K562 (cell line): ENCODE results near the gene PCSK5. TPM values are rescaled to one million over a fixed set of nuclear protein-coding genes. Genes with fewer than 3 reads are reported as not detected.

ENCODE experiments used
- ATAC-seq: fragments of 200-7000 bp; cut with Tn5 transposase; 3 replicates; pipeline ENCODE4 v1.9.1; 2020; ENCODE audit warnings: moderate library complexity
- BruUV-seq: library from RNA; stranded (reverse); fragments of 400-500 nt; replicated peaks from 2 replicates; lab custom pipeline; 2021; lab: Mats Ljungman, UMichigan
- CTCF ChIA-PET: fragments of 300-600 bp; formaldehyde crosslinking; extraction: SDS; loops from one replicate; lab custom pipeline; 2021; ENCODE audit warnings: low intra/inter-chr PET ratio; lab: Yijun Ruan, JAX
- POLR2A ChIA-PET: fragments of 300-600, 350-650 bp; sonication (Branson Sonifier 250); formaldehyde crosslinking; extraction: SDS; loops from one replicate; lab custom pipeline; 2021; ENCODE audit warnings: antibody characterized with exemption, inconsistent platforms; lab: Yijun Ruan, JAX
- DNase-seq, 4 experiments: peaks; one replicate each; pipeline versions ENCODE4 v3.0.0 to v3.0.0-alpha.2; 2011 to 2018; ENCODE audit warnings: low spot score in 3 of 4, mixed read lengths in 3 of 4; ENCODE audit errors: extremely low read depth in 1 of 4
- FAIRE-seq: peaks from 2 replicates; lab custom pipeline; 2011; peaks lifted over from hg19 to GRCh38; lab: Jason Lieb, UNC
- H2AFZ ChIP-seq: 2 replicates; pipeline ENCODE4 v1.6.0; 2011; ENCODE audit warnings: low read depth, low read length, control low read depth, inconsistent platforms
- H3K27ac ChIP-seq: fragments of 200-600 bp; 3 replicates; pipeline ENCODE4 v1.8.0; 2011; ENCODE audit warnings: low read depth, mild to moderate bottlenecking, control low read depth, inconsistent platforms, low read length, moderate library complexity, mixed read lengths; ENCODE audit errors: extremely low read depth
- H3K27me3 ChIP-seq, 2 experiments: fragments of 300-600 bp in 1 of 2; 2 replicates in 1 of 2; 3 replicates in 1 of 2; pipeline versions ENCODE4 v1.6.0 to v1.8.0; 2011; ENCODE audit warnings: inconsistent platforms in 2 of 2, low read length in 2 of 2, mild to moderate bottlenecking in 1 of 2, mixed read lengths in 1 of 2, moderate library complexity in 1 of 2; ENCODE audit not compliant: control insufficient read depth in 2 of 2, insufficient read depth in 2 of 2
- H3K36me3 ChIP-seq: fragments of 300-600 bp; 3 replicates; pipeline ENCODE4 v1.8.0; 2011; ENCODE audit warnings: mild to moderate bottlenecking, low read length, inconsistent platforms; ENCODE audit not compliant: control insufficient read depth, insufficient read depth
- H3K4me1 ChIP-seq, 2 experiments: fragments of 200-600 bp in 1 of 2; replicated peaks in 1 of 2; 2 replicates in 1 of 2; 3 replicates in 1 of 2; pipeline versions ENCODE4 v1.5.1 to v1.8.0; 2011; ENCODE audit warnings: inconsistent platforms in 2 of 2, low read length in 2 of 2, mild to moderate bottlenecking in 1 of 2, mixed read lengths in 1 of 2, moderate library complexity in 1 of 2; ENCODE audit not compliant: control insufficient read depth in 2 of 2, insufficient read depth in 2 of 2
- H3K4me2 ChIP-seq: 2 replicates; pipeline ENCODE4 v1.6.1; 2011; ENCODE audit warnings: low read length, control low read depth, inconsistent platforms, mixed read lengths; ENCODE audit not compliant: insufficient read depth
- H3K4me3 ChIP-seq: fragments of 200-600 bp; sonication (generic), shearing (Covaris generic); 2 replicates; pipeline ENCODE4 v1.5.1; 2016; ENCODE audit warnings: control low read depth, inconsistent platforms
- H3K79me2 ChIP-seq: fragments of 200-600 bp; 3 replicates; pipeline ENCODE4 v1.8.0; 2011; ENCODE audit warnings: low read length, inconsistent platforms; ENCODE audit not compliant: control insufficient read depth, insufficient read depth
- H3K9ac ChIP-seq, 2 experiments: 2 replicates each; pipeline versions ENCODE4 v1.6.0 to v1.6.1; 2011; ENCODE audit warnings: low read depth in 2 of 2, low read length in 2 of 2, control low read depth in 1 of 2, inconsistent platforms in 1 of 2, mild to moderate bottlenecking in 1 of 2, mixed read lengths in 1 of 2; ENCODE audit not compliant: insufficient read depth in 1 of 2
- H3K9me1 ChIP-seq: one replicate; pipeline ENCODE4 v1.6.0; 2011; ENCODE audit warnings: inconsistent platforms, mild to moderate bottlenecking, low read length, moderate library complexity; ENCODE audit not compliant: control insufficient read depth, insufficient read depth
- H3K9me3 ChIP-seq: replicated peaks from 2 replicates; pipeline ENCODE4 v1.5.1; 2011; ENCODE audit warnings: low read depth, low read length, inconsistent platforms; ENCODE audit not compliant: control insufficient read depth, insufficient read depth
- H4K20me1 ChIP-seq: replicated peaks from 2 replicates; pipeline ENCODE4 v1.6.1; 2011; ENCODE audit warnings: low read length, inconsistent platforms, mixed read lengths; ENCODE audit not compliant: control insufficient read depth, insufficient read depth
- ASH1L ChIP-seq: fragments of 450-650 bp; IDR thresholded peaks from 2 replicates; pipeline ENCODE4 v1.6.1; 2018; ENCODE audit warnings: borderline replicate concordance, mild to moderate bottlenecking, low read depth; ENCODE audit not compliant: partially characterized antibody
- E2F3 ChIP-seq: fragments of 250-450 bp; sonication (Bioruptor Pico); IDR thresholded peaks from 2 replicates; pipeline ENCODE4 v1.4.0; 2020; ENCODE audit warnings: mild to moderate bottlenecking
- FOXM1 ChIP-seq, 2 experiments: fragments of 450-650 bp in 1 of 2; sonication (generic) in 1 of 2; formaldehyde crosslinking in 1 of 2; IDR thresholded peaks; 2 replicates each; pipeline versions ENCODE4 v1.6.1 to v1.9.0; 2017 to 2022; ENCODE audit warnings: low read depth in 2 of 2, mild to moderate bottlenecking in 2 of 2, missing genetic modification reagents in 1 of 2, moderate library complexity in 1 of 2
- HMG20A ChIP-seq: fragments of 450-650 bp; formaldehyde crosslinking; conservative IDR thresholded peaks from 2 replicates; pipeline ENCODE4 v1.4.0; 2020; ENCODE audit warnings: mild to moderate bottlenecking, mixed read lengths
- IRF2 ChIP-seq: sonication (generic); formaldehyde crosslinking; IDR thresholded peaks from 2 replicates; pipeline ENCODE4 v1.8.1; 2022; ENCODE audit warnings: mild to moderate bottlenecking, missing genetic modification reagents
- JUND ChIP-seq, 2 experiments: IDR thresholded peaks; 2 replicates in 1 of 2; 3 replicates in 1 of 2; pipeline ENCODE4 v1.6.1; 2011; ENCODE audit warnings: borderline replicate concordance in 2 of 2, low read depth in 2 of 2, low read length in 2 of 2, improper control_type of control experiment in 1 of 2, missing biosample characterization in 1 of 2, missing genetic modification characterization in 1 of 2, missing genetic modification reagents in 1 of 2
- LEF1 ChIP-seq: fragments of 450-650 bp; IDR thresholded peaks from 2 replicates; pipeline ENCODE4 v1.6.1; 2016; ENCODE audit warnings: mild to moderate bottlenecking
- NCOR1 ChIP-seq: fragments of 450-650 bp; IDR thresholded peaks from 2 replicates; pipeline ENCODE4 v1.6.1; 2016; ENCODE audit warnings: mild to moderate bottlenecking, moderate library complexity
- NR2F6 ChIP-seq: fragments of 450-650 bp; formaldehyde crosslinking; IDR thresholded peaks from 2 replicates; pipeline ENCODE4 v1.4.0; 2020; ENCODE audit warnings: mild to moderate bottlenecking
- PTBP1 ChIP-seq: fragments of 200-400 bp; formaldehyde crosslinking; IDR thresholded peaks from 2 replicates; pipeline ENCODE4 v1.6.1; 2017; ENCODE audit warnings: low read depth, low read length
- SFPQ ChIP-seq: fragments of 200-400 bp; formaldehyde crosslinking; IDR thresholded peaks from 2 replicates; pipeline ENCODE4 v1.6.1; 2017; ENCODE audit warnings: mild to moderate bottlenecking, low read depth, low read length, moderate library complexity
- SMAD2 ChIP-seq: fragments of 150-350 bp; IDR thresholded peaks from 2 replicates; pipeline ENCODE4 v1.6.1; 2014; ENCODE audit warnings: low read depth, mild to moderate bottlenecking, low read length
- SPI1 ChIP-seq: IDR thresholded peaks from 2 replicates; pipeline ENCODE4 v1.6.1; 2011; ENCODE audit warnings: low read depth, low read length, control low read depth, borderline replicate concordance
- STAT6 ChIP-seq: sonication (generic); formaldehyde crosslinking; IDR thresholded peaks from 2 replicates; pipeline ENCODE4 v1.8.1; 2023; ENCODE audit warnings: mild to moderate bottlenecking, missing genetic modification reagents
- ZNF507 ChIP-seq: conservative IDR thresholded peaks from 2 replicates; pipeline ENCODE4 v1.6.1; 2017; ENCODE audit warnings: missing genetic modification characterization, missing compliant biosample characterization
- WGBS: fragments of 100-300 bp; shearing (Covaris generic); methylation state at CpG from one replicate; pipeline ENCODE4 v1.1.6; 2016; ENCODE audit warnings: low coverage, mixed read lengths; ENCODE audit not compliant: insufficient coverage; ENCODE audit errors: missing lambda C conversion rate; 5-methylcytosine and 5-hydroxymethylcytosine counted together
- in situ Hi-C: fragments of 300-500 bp; cut with MboI; formaldehyde crosslinking; loops from 4 replicates; pipeline ENCODE4 v1.15.0; 2018; ENCODE audit warnings: inconsistent platforms, mixed read lengths
- intact Hi-C: fragments of 100-400 bp; cut with micrococcal nuclease; formaldehyde crosslinking; loops from 2 replicates; pipeline ENCODE4 v1.14.2; 2022
- polyA plus RNA-seq, 8 experiments: library from polyadenylated mRNA; depleted of rRNA in 4 of 8; stranded (reverse) in 5 of 8; unstranded in 3 of 8; fragments of >200 nt; fragmentation: Nextera tagmentation in 2 of 8; fragmentation: Illumina TruSeq in 1 of 8; extraction: Ambion mirVana in 2 of 8; extraction: Trizol in 1 of 8; gene quantifications; 2 replicates each; pipeline versions ENCODE4 v1.2.1 to v1.2.3, GENCODE V29; 2011 to 2014; ENCODE audit warnings: inconsistent platforms in 1 of 8, missing spikeins in 1 of 8
- total RNA-seq, 7 experiments: library from RNA; depleted of rRNA in 6 of 7; stranded (reverse); fragments of >200 nt in 6 of 7; fragmentation: Illumina TruSeq in 2 of 7; extraction: Trizol in 2 of 7; gene quantifications; 2 replicates each; pipeline versions ENCODE4 v1.2.1 to v1.2.3, GENCODE V29; 2011 to 2021; ENCODE audit warnings: low replicate concordance in 1 of 7

Gene PCSK5
- total and polyA plus RNA-seq, 9 of the 15 experiments (the other 6 are each of a cell fraction or from before 2014, with no cell fraction given) = not detected

- Histone ChIP-seq H3K9ac (no peak overlapping the region), H3K36me3 (no peaks in the 10 kb centered on the region), H4K20me1 (no peaks in the 10 kb centered on the region), H3K9me1 (no peaks in the 10 kb centered on the region), H3K27me3 (no peaks in the 10 kb centered on the region), H3K4me2 (no peak overlapping the region), H3K79me2 (no peaks in the 10 kb centered on the region), H3K4me3 (no peak overlapping the region), H3K4me1 (no peaks in the 10 kb centered on the region), H3K9me3 (no peaks in the 10 kb centered on the region), H3K27ac (no peak overlapping the region), H2AFZ (no peak overlapping the region)
- WGBS = 0% methylated on average over 3 of the region's 3 CpGs
- intact Hi-C loops = no loop called here
- CTCF ChIA-PET = no interaction called here
- POLR2A ChIA-PET = no interaction called here
- FAIRE-seq = no peak
- TF ChIP-seq PTBP1 (no peak), ZNF507 (tag) (no peak), IRF2 (CRISPR knock-in tag) (no peak), JUND (IDR thresholded peaks at IDR 0.05; ENCODE audit: borderline replicate concordance, low read depth, low read length) (no peak), JUND (tag; IDR thresholded peaks at IDR 0.05; ENCODE audit: borderline replicate concordance, low read depth, low read length) (no peak), SPI1 (no peak), STAT6 (CRISPR knock-in tag) (no peak), SMAD2 (no peak), ASH1L (no peak), HMG20A (CRISPR knock-in tag) (no peak), NCOR1 (no peak), FOXM1 (IDR thresholded peaks at IDR 0.05; ENCODE audit: low read depth) (no peak), FOXM1 (CRISPR knock-in tag; IDR thresholded peaks at IDR 0.05; ENCODE audit: low read depth) (no peak), SFPQ (no peak), E2F3 (CRISPR knock-in tag) (no peak), LEF1 (no peak), NR2F6 (CRISPR knock-in tag) (no peak)
- no peak for ATAC-seq
- DNase-seq = no peak
- no TSS peak for BruUV-seq
- in situ Hi-C loops = no loop called here
Observed at GRCh38 chr9:76044266-76044819, 153.9 kb downstream of the PCSK5 start.
